K562 (cell line): ENCODE data around the gene CDC45. TPM values are rescaled to one million over a fixed set of nuclear protein-coding genes. Genes with fewer than 3 reads are reported as not detected.

ENCODE experiments used
- ARID1B ChIP-seq: fragments of 450-650 bp; IDR thresholded peaks from 2 replicates; pipeline ENCODE4 v1.6.1; 2016; ENCODE audit warnings: antibody characterized with exemption, mild to moderate bottlenecking, inconsistent platforms
- ARID3A ChIP-seq: IDR thresholded peaks from 2 replicates; pipeline ENCODE4 v1.6.1; 2012; ENCODE audit warnings: low read depth, low read length, improper control_type of control experiment, borderline replicate concordance
- ARID4B ChIP-seq: sonication (generic); formaldehyde crosslinking; IDR thresholded peaks from 2 replicates; pipeline ENCODE4 v1.8.0; 2022; ENCODE audit warnings: mild to moderate bottlenecking, missing genetic modification reagents
- BCOR ChIP-seq: fragments of 450-650 bp; IDR thresholded peaks from 2 replicates; pipeline ENCODE4 v1.6.1; 2016
- CBX1 ChIP-seq: sonication (generic); IDR thresholded peaks from 2 replicates; pipeline ENCODE4 v1.6.1; 2016; ENCODE audit warnings: antibody characterized with exemption, low read depth, mild to moderate bottlenecking
- FOS ChIP-seq: IDR thresholded peaks from 3 replicates; pipeline ENCODE4 v1.6.1; 2011; ENCODE audit not compliant: insufficient read length; ENCODE audit errors: extremely low read depth
- GATAD2A ChIP-seq: fragments of 450-650 bp; IDR thresholded peaks from 2 replicates; pipeline ENCODE4 v1.6.1; 2017
- POLR2AphosphoS5 ChIP-seq: IDR thresholded peaks from 2 replicates; pipeline ENCODE4 v1.6.1; 2011; ENCODE audit warnings: mild to moderate bottlenecking, low read depth, low read length, moderate library complexity; ENCODE audit not compliant: control insufficient read depth, insufficient read depth
- SMAD3 ChIP-seq: fragments of 450-650 bp; formaldehyde crosslinking; conservative IDR thresholded peaks from 2 replicates; pipeline ENCODE4 v1.4.0; 2020; ENCODE audit warnings: mild to moderate bottlenecking
- ZKSCAN1 ChIP-seq: fragments of 150-350 bp; IDR thresholded peaks from 2 replicates; pipeline ENCODE4 v1.6.1; 2016; ENCODE audit warnings: low read depth, low read length
- ZNF398 ChIP-seq: fragments of 250-450 bp; sonication (Bioruptor Pico); IDR thresholded peaks from 2 replicates; pipeline ENCODE4 v1.8.0; 2021; ENCODE audit warnings: moderate library complexity, mild to moderate bottlenecking, inconsistent platforms
- polyA plus RNA-seq, 8 experiments: library from polyadenylated mRNA; depleted of rRNA in 4 of 8; stranded (reverse) in 5 of 8; unstranded in 3 of 8; fragments of >200 nt; fragmentation: Nextera tagmentation in 2 of 8; fragmentation: Illumina TruSeq in 1 of 8; extraction: Ambion mirVana in 2 of 8; extraction: Trizol in 1 of 8; gene quantifications; 2 replicates each; pipeline versions ENCODE4 v1.2.1 to v1.2.3, GENCODE V29; 2011 to 2014; ENCODE audit warnings: inconsistent platforms in 1 of 8, missing spikeins in 1 of 8
- total RNA-seq, 7 experiments: library from RNA; depleted of rRNA in 6 of 7; stranded (reverse); fragments of >200 nt in 6 of 7; fragmentation: Illumina TruSeq in 2 of 7; extraction: Trizol in 2 of 7; gene quantifications; 2 replicates each; pipeline versions ENCODE4 v1.2.1 to v1.2.3, GENCODE V29; 2011 to 2021; ENCODE audit warnings: low replicate concordance in 1 of 7

The CDC45 gene
- total and polyA plus RNA-seq, 9 of the 15 experiments (the other 6 are each of a cell fraction or from before 2014, with no cell fraction given), result 251 to 580 (median 410) TPM

- TF ChIP-seq ARID4B (CRISPR knock-in tag), result peak; percentile 73; the same call in 1 of the 2 replicates
- 0 out of 2 replicates have a peak, but pooled peaks have one; percentile 23 for TF ChIP-seq POLR2AphosphoS5
- TF ChIP-seq ZNF398 (CRISPR knock-in tag), result no peak
- TF ChIP-seq ARID1B, result no peak
- TF ChIP-seq FOS, result no peak
- TF ChIP-seq CBX1, result no peak
- TF ChIP-seq ARID3A, result no peak
- TF ChIP-seq GATAD2A, result no peak
- TF ChIP-seq ZKSCAN1, result peak; percentile 82
- 0 out of 2 replicates have a peak, but pooled peaks have one; percentile 21 for TF ChIP-seq BCOR
- TF ChIP-seq SMAD3 (CRISPR knock-in tag), result no peak
Measured at GRCh38 chr22:19466848-19467752, 12.6 kb upstream of the CDC45 start (continued).
